GM12801 (cell line): ENCODE measurements around the gene ISLR2.

Experiments
- CTCF ChIP-seq: IDR thresholded peaks from one replicate; pipeline ENCODE4 v1.5.1; 2011; ENCODE audit warnings: control low read depth; ENCODE audit not compliant: insufficient read length; ENCODE audit errors: extremely low read depth

Gene ISLR2

GRCh38 chr15:74122403-74123130, 7.8 kb upstream of the ISLR2 start:
- TF ChIP-seq CTCF: no peak

GRCh38 chr15:74123131-74123429, 7.3 kb upstream of the ISLR2 start:
- TF ChIP-seq CTCF: no peak

- TF ChIP-seq CTCF: no peak
Observed at GRCh38 chr15:74123658-74124057, 6.7 kb upstream of the ISLR2 start.

- TF ChIP-seq CTCF: no peak
Observed at GRCh38 chr15:74124196-74124595, 6.2 kb upstream of the ISLR2 start.

- no peak for TF ChIP-seq CTCF
Observed at GRCh38 chr15:74124759-74125158, 5.6 kb upstream of the ISLR2 start.

GRCh38 chr15:74127255-74127953, 3.0 kb upstream of the ISLR2 start:
- TF ChIP-seq CTCF: no peak

- no peak for TF ChIP-seq CTCF
Observed at GRCh38 chr15:74127954-74128784, 2.2 kb upstream of the ISLR2 start.
